GM23338 (cell line): Measurements from ENCODE around the gene TRIM14. TPM values are rescaled to one million over a fixed set of nuclear protein-coding genes. Genes with fewer than 3 reads are reported as not detected.

Experiments used
- ATAC-seq: fragments of 200-7000 bp; cut with Tn5 transposase; 3 replicates; pipeline ENCODE4 v1.9.1; 2020
- DNase-seq: peaks from one replicate; pipeline ENCODE4 v3.0.0-alpha.2; 2015; ENCODE audit warnings: low spot score
- H2AFZ ChIP-seq: fragments of 200-600 bp; sonication (generic); 2 replicates; pipeline ENCODE4 v1.8.0; 2016; ENCODE audit warnings: antibody characterized with exemption, mild to moderate bottlenecking, moderate library complexity
- H3F3A ChIP-seq: fragments of 200-600 bp; sonication (generic); replicated peaks from 2 replicates; pipeline ENCODE4 v1.8.0; 2017; ENCODE audit warnings: antibody characterized with exemption, mixed run types, low read depth
- H3K27ac ChIP-seq: fragments of 200-600 bp; sonication (generic); 2 replicates; pipeline ENCODE4 v1.6.1; 2016; ENCODE audit warnings: low read depth
- H3K27me3 ChIP-seq: fragments of 200-600 bp; sonication (generic); 2 replicates; pipeline ENCODE4 v1.8.0; 2016; ENCODE audit warnings: mild to moderate bottlenecking, mixed run types, moderate library complexity; ENCODE audit not compliant: insufficient read depth
- H3K36me3 ChIP-seq: fragments of 200-600 bp; sonication (generic); 2 replicates; pipeline ENCODE4 v1.8.0; 2016; ENCODE audit warnings: mild to moderate bottlenecking; ENCODE audit not compliant: insufficient read depth
- H3K4me1 ChIP-seq: fragments of 200-600 bp; sonication (generic); 2 replicates; pipeline ENCODE4 v1.8.0; 2016; ENCODE audit warnings: mild to moderate bottlenecking, moderate library complexity; ENCODE audit not compliant: insufficient read depth
- H3K4me2 ChIP-seq: fragments of 200-600 bp; sonication (generic); 2 replicates; pipeline ENCODE4 v1.7.1; 2017; ENCODE audit warnings: mixed run types
- H3K4me3 ChIP-seq: fragments of 200-600 bp; sonication (generic); 2 replicates; pipeline ENCODE4 v1.6.1; 2016; ENCODE audit warnings: mixed run types
- H3K79me2 ChIP-seq: fragments of 200-600 bp; sonication (generic); replicated peaks from 2 replicates; pipeline ENCODE4 v1.8.0; 2017; ENCODE audit warnings: mild to moderate bottlenecking; ENCODE audit not compliant: insufficient read depth
- H3K9me2 ChIP-seq: fragments of 200-600 bp; sonication (generic); 2 replicates; pipeline ENCODE4 v1.8.0; 2017; ENCODE audit not compliant: insufficient read depth
- H4K20me1 ChIP-seq: fragments of 200-600 bp; sonication (generic); replicated peaks from 2 replicates; pipeline ENCODE4 v1.8.0; 2017; ENCODE audit warnings: mild to moderate bottlenecking; ENCODE audit not compliant: insufficient read depth
- H3K27ac Mint-ChIP-seq: 2 replicates; pipeline ENCODE4 v1.8.0; 2020; ENCODE audit warnings: inconsistent platforms, mild to moderate bottlenecking, moderate library complexity, mixed read lengths
- H3K27me3 Mint-ChIP-seq: 3 replicates; pipeline ENCODE4 v1.8.0; 2022; ENCODE audit warnings: low read depth, mild to moderate bottlenecking, moderate library complexity, mixed read lengths, inconsistent platforms; ENCODE audit not compliant: insufficient read depth, poor library complexity
- H3K36me3 Mint-ChIP-seq: 3 replicates; pipeline ENCODE4 v1.8.0; 2021; ENCODE audit warnings: low read depth, mild to moderate bottlenecking, inconsistent platforms, moderate library complexity, mixed read lengths
- H3K4me1 Mint-ChIP-seq: 3 replicates; pipeline ENCODE4 v1.8.0; 2020; ENCODE audit warnings: mild to moderate bottlenecking, inconsistent platforms, mixed read lengths
- H3K4me3 Mint-ChIP-seq: 3 replicates; pipeline ENCODE4 v1.8.0; 2021; ENCODE audit warnings: moderate library complexity, mild to moderate bottlenecking, inconsistent platforms, mixed read lengths
- H3K9me3 Mint-ChIP-seq: 3 replicates; pipeline ENCODE4 v1.8.0; 2020; ENCODE audit warnings: moderate library complexity, mild to moderate bottlenecking, inconsistent platforms, mixed read lengths
- CREB1 ChIP-seq: fragments of 250-450 bp; sonication (Bioruptor Pico); IDR thresholded peaks from 2 replicates; pipeline ENCODE4 v1.5.0; 2020; ENCODE audit warnings: low read depth, mild to moderate bottlenecking, moderate library complexity
- CTCF ChIP-seq, 2 experiments: fragments of 200-600 bp in 1 of 2; sonication (generic) in 1 of 2; conservative IDR thresholded peaks; 2 replicates each; pipeline versions ENCODE4 v1.5.1 to v1.6.1; 2016 to 2017; ENCODE audit warnings: antibody characterized with exemption in 2 of 2, low read depth in 2 of 2, mild to moderate bottlenecking in 2 of 2, moderate library complexity in 1 of 2
- EZH2phosphoT487 ChIP-seq: fragments of 200-600 bp; sonication (generic); IDR thresholded peaks from one replicate; pipeline ENCODE4 v1.8.1; 2018; ENCODE audit warnings: antibody characterized with exemption; ENCODE audit not compliant: unreplicated experiment
- NANOG ChIP-seq: IDR thresholded peaks from 2 replicates; pipeline ENCODE4 v1.6.1; 2016; ENCODE audit warnings: antibody characterized with exemption, borderline replicate concordance
- POLR2AphosphoS5 ChIP-seq: IDR thresholded peaks from 2 replicates; pipeline ENCODE4 v1.6.1; 2016; ENCODE audit warnings: antibody characterized with exemption, low read depth
- STAT1 ChIP-seq: IDR thresholded peaks from one replicate; pipeline ENCODE4 v1.6.1; 2016; ENCODE audit warnings: antibody characterized with exemption; ENCODE audit not compliant: unreplicated experiment
- ZNF462 ChIP-seq: fragments of 250-450 bp; sonication (Bioruptor Pico); IDR thresholded peaks from 2 replicates; pipeline ENCODE4 v1.5.0; 2020; ENCODE audit warnings: mild to moderate bottlenecking, moderate library complexity
- polyA plus RNA-seq: library from polyadenylated mRNA; unstranded; fragments of >200 nt; fragmentation: Nextera tagmentation; extraction: Ambion mirVana; gene quantifications from 2 replicates; pipeline ENCODE4 v1.2.1, GENCODE V29; 2016
- total RNA-seq: library from RNA; depleted of rRNA; stranded (reverse); fragments of >200 nt; shearing (Covaris generic); gene quantifications from 2 replicates; pipeline ENCODE4 v1.2.3, GENCODE V29; 2014
- TF ChIP-seq, protein P1 (sequence below): IDR thresholded peaks from one replicate; pipeline ENCODE4 v1.6.1; 2018; ENCODE audit warnings: antibody characterized with exemption; ENCODE audit not compliant: unreplicated experiment
- TF ChIP-seq, protein P2 (sequence below): IDR thresholded peaks from 2 replicates; pipeline ENCODE4 v1.6.1; 2016; ENCODE audit warnings: antibody characterized with exemption

TRIM14 gene
- total and polyA plus RNA-seq, 2 experiments from 2014 or later, result 17.2 to 25.3 TPM

DNA sequence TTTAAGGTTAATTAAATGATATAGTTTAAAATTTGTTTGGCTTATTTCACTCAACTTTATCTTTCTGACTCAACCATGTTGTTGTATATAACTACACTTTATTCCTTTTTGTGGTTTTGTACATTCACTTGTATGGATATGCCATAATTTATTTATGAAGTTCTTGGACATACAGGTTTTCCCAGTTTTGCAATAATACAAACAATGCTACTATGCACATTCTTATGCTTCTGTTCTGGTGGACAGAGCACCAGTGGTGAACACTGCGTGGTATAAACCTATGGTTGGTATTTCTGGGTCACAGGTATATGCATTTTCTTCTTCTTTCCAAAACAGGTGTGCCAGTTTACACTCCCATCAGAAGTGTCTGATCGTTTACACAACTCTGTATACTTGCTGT lies 35.7 kb upstream of the TRIM14 start (continued):
- TF ChIP-seq, protein P1, sequence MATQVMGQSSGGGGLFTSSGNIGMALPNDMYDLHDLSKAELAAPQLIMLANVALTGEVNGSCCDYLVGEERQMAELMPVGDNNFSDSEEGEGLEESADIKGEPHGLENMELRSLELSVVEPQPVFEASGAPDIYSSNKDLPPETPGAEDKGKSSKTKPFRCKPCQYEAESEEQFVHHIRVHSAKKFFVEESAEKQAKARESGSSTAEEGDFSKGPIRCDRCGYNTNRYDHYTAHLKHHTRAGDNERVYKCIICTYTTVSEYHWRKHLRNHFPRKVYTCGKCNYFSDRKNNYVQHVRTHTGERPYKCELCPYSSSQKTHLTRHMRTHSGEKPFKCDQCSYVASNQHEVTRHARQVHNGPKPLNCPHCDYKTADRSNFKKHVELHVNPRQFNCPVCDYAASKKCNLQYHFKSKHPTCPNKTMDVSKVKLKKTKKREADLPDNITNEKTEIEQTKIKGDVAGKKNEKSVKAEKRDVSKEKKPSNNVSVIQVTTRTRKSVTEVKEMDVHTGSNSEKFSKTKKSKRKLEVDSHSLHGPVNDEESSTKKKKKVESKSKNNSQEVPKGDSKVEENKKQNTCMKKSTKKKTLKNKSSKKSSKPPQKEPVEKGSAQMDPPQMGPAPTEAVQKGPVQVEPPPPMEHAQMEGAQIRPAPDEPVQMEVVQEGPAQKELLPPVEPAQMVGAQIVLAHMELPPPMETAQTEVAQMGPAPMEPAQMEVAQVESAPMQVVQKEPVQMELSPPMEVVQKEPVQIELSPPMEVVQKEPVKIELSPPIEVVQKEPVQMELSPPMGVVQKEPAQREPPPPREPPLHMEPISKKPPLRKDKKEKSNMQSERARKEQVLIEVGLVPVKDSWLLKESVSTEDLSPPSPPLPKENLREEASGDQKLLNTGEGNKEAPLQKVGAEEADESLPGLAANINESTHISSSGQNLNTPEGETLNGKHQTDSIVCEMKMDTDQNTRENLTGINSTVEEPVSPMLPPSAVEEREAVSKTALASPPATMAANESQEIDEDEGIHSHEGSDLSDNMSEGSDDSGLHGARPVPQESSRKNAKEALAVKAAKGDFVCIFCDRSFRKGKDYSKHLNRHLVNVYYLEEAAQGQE, result no peak

DNA sequence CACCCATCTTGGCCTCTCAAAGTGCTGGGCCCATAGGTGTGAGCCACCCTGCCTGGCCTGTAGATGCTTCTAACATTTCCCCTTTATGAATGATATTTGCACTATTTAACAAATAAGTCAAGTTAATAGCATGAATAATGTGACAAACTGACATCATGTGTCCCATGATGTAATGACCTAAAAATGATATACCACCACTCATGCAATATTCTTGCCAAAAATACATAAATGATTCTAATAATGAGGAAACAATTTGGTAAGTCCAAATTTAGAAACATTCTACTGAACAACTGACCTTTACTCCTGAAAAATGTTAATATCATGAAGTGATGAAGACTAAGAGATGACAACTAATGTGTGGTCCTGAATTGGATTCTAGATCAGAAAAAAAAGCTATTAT lies 33.5 kb upstream of the TRIM14 start:
- Histone ChIP-seq H3K27me3 (no peaks in the 10 kb centered on the region), H3F3A (no peaks in the 10 kb centered on the region; the same call in 1 of the 2 replicates), H4K20me1 (no peaks in the 10 kb centered on the region; the same call in 1 of the 2 replicates), H3K4me1 (no peaks in the 10 kb centered on the region), H3K27ac (peak overlapping the region; percentile 39; the same call in 1 of the 2 replicates), H3K4me3 (no peak overlapping the region), H3K79me2 (no peaks in the 10 kb centered on the region), H3K36me3 (0 out of 2 replicates have a peak, but pooled peaks cover 5% of the 10 kb centered on the region), H3K4me2 (no peak overlapping the region), H2AFZ (no peak overlapping the region), H3K9me2 (no peaks in the 10 kb centered on the region)
- H3K4me1 Mint-ChIP-seq, result peaks cover 3% of the 10 kb centered on the region; the same call in 1 of the 3 replicates
- DNase-seq (no peak), ATAC-seq (no peak)
- no peaks in the 10 kb centered on the region for H3K9me3 Mint-ChIP-seq
- peaks cover 1% of the 10 kb centered on the region for H3K27me3 Mint-ChIP-seq
- no peak overlapping the region for H3K4me3 Mint-ChIP-seq
- H3K36me3 Mint-ChIP-seq, result no peaks in the 10 kb centered on the region
- H3K27ac Mint-ChIP-seq, result no peak overlapping the region
- TF ChIP-seq STAT1, result no peak
- no peak for TF ChIP-seq CREB1 (CRISPR knock-in tag)
- TF ChIP-seq POLR2AphosphoS5, result no peak
- no peak for TF ChIP-seq EZH2phosphoT487
- no peak for TF ChIP-seq ZNF462 (CRISPR knock-in tag)
- TF ChIP-seq CTCF (conservative IDR thresholded peaks at IDR 0.05; ENCODE audit: low read depth in 2 of 2), result no peak
- no peak for TF ChIP-seq NANOG
- TF ChIP-seq, protein P2, sequence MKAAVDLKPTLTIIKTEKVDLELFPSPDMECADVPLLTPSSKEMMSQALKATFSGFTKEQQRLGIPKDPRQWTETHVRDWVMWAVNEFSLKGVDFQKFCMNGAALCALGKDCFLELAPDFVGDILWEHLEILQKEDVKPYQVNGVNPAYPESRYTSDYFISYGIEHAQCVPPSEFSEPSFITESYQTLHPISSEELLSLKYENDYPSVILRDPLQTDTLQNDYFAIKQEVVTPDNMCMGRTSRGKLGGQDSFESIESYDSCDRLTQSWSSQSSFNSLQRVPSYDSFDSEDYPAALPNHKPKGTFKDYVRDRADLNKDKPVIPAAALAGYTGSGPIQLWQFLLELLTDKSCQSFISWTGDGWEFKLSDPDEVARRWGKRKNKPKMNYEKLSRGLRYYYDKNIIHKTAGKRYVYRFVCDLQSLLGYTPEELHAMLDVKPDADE, result no peak
